ENCODE data around the gene MYO1A.

MYO1A gene

GRCh38 chr12:57000393-57000792 lies 49.5 kb downstream of the MYO1A start:
- Histone ChIP-seq H3K27ac (ENCODE audit: low read length) (no peak overlapping the region), H3K36me3 (replicated peaks; ENCODE audit: low read depth, low read length) (peaks cover 30% of the 10 kb centered on the region), H3K4me1 (ENCODE audit: low read length) (peaks cover 38% of the 10 kb centered on the region), H3K27me3 (ENCODE audit: low read depth, low read length) (no peaks in the 10 kb centered on the region), H3K9me3 (ENCODE audit: insufficient read depth, low read length) (no peaks in the 10 kb centered on the region), H2AFZ (ENCODE audit: low read depth, low read length) (no peak overlapping the region), H3K4me3 (ENCODE audit: low read length) (no peak overlapping the region), H3K9ac (ENCODE audit: low read length) (no peak overlapping the region), H3K4me2 (ENCODE audit: low read length) (no peak overlapping the region; the same call in 1 of the 2 replicates), H4K20me1 (ENCODE audit: insufficient read depth, low read length) (peaks cover 18% of the 10 kb centered on the region; the same call in 1 of the 2 replicates), H3K79me2 (ENCODE audit: low read length) (peaks cover 61% of the 10 kb centered on the region)
- TF ChIP-seq EZH2phosphoT487 (IDR thresholded peaks at IDR 0.05; ENCODE audit: low read depth), result no peak
- no peak for TF ChIP-seq CTCF (IDR thresholded peaks at IDR 0.05; ENCODE audit: low read depth, low read length)

- Histone ChIP-seq H3K79me2 (ENCODE audit: low read length) (peaks cover 52% of the 10 kb centered on the region), H3K4me3 (ENCODE audit: low read length) (peak overlapping the region; percentile 22; the same call in 1 of the 2 replicates), H3K36me3 (replicated peaks; ENCODE audit: low read depth, low read length) (peaks cover 27% of the 10 kb centered on the region), H3K27me3 (ENCODE audit: low read depth, low read length) (no peaks in the 10 kb centered on the region), H3K4me1 (ENCODE audit: low read length) (peaks cover 31% of the 10 kb centered on the region), H3K4me2 (ENCODE audit: low read length) (peak overlapping the region; percentile 57), H3K9me3 (ENCODE audit: insufficient read depth, low read length) (no peaks in the 10 kb centered on the region), H2AFZ (ENCODE audit: low read depth, low read length) (no peak overlapping the region), H3K9ac (ENCODE audit: low read length) (peak overlapping the region; percentile 27; the same call in 1 of the 2 replicates), H4K20me1 (ENCODE audit: insufficient read depth, low read length) (peaks cover 15% of the 10 kb centered on the region; the same call in 1 of the 2 replicates), H3K27ac (ENCODE audit: low read length) (peak overlapping the region; percentile 57)
- TF ChIP-seq CTCF (IDR thresholded peaks at IDR 0.05; ENCODE audit: low read depth, low read length) (no peak), EZH2phosphoT487 (IDR thresholded peaks at IDR 0.05; ENCODE audit: low read depth) (no peak)
These were observed 50.5 kb downstream of the MYO1A start for GRCh38 chr12:56999456-56999855.

DNA sequence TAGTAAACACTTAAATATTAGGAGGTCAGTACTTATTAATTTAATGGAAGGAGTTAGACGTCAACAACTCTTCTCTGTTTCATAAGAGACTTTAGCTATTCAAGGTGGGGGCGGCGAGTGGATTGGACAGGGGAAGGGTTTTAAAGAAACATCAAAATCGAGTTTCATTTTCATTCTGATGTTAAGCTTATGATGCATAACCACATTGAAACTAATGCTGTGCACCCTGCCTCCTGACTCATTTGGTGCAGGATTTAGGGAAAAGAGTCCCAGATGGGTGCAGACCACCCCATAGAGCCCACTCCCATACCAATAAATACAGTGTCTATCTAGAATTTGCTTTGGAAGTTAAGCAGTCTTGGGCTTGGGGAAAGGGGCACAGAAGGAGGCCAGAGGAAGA lies 50.9 kb downstream of the MYO1A start:
- H3K4me2 ChIP-seq (ENCODE audit: low read length), result peak overlapping the region; percentile 57
- peaks cover 15% of the 10 kb centered on the region; the same call in 1 of the 2 replicates for H4K20me1 ChIP-seq (ENCODE audit: insufficient read depth, low read length)
- peaks cover 47% of the 10 kb centered on the region for H3K79me2 ChIP-seq (ENCODE audit: low read length)
- H2AFZ ChIP-seq (ENCODE audit: low read depth, low read length), result no peak overlapping the region
- H3K9me3 ChIP-seq (ENCODE audit: insufficient read depth, low read length), result no peaks in the 10 kb centered on the region
- peaks cover 31% of the 10 kb centered on the region for H3K4me1 ChIP-seq (ENCODE audit: low read length)
- no peaks in the 10 kb centered on the region for H3K27me3 ChIP-seq (ENCODE audit: low read depth, low read length)
- peak overlapping the region; percentile 27; the same call in 1 of the 2 replicates for H3K9ac ChIP-seq (ENCODE audit: low read length)
- H3K36me3 ChIP-seq (replicated peaks; ENCODE audit: low read depth, low read length), result peaks cover 25% of the 10 kb centered on the region
- peak overlapping the region; percentile 42 for H3K4me3 ChIP-seq (ENCODE audit: low read length)
- H3K27ac ChIP-seq (ENCODE audit: low read length), result peak overlapping the region; percentile 57
- no peak for TF ChIP-seq EZH2phosphoT487 (IDR thresholded peaks at IDR 0.05; ENCODE audit: low read depth)

DNA sequence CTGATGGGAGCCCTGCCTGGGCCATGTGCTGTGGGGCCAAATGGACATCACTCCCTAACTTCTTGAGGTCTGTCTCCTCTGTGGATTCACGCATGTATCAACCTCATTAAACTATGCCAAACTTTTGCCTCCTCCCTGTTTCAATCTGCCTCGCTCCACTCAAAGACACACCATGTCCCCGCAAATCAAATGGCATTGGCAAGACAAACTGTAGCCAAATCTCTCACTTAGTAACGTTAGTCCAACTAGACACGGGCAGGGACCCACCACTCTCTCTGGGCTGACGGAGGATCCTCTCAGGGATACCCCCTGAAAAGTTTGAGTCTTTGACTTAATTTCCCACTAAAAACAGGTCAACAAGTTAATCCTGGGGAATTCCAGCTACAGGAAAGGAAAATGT lies 51.6 kb downstream of the MYO1A start:
- Histone ChIP-seq H2AFZ (ENCODE audit: low read depth, low read length) (no peak overlapping the region), H3K4me1 (ENCODE audit: low read length) (peaks cover 31% of the 10 kb centered on the region), H3K27ac (ENCODE audit: low read length) (peak overlapping the region; percentile 36), H3K9me3 (ENCODE audit: insufficient read depth, low read length) (no peaks in the 10 kb centered on the region), H3K36me3 (replicated peaks; ENCODE audit: low read depth, low read length) (peaks cover 19% of the 10 kb centered on the region), H3K9ac (ENCODE audit: low read length) (peak overlapping the region; percentile 4; the same call in 1 of the 2 replicates), H3K27me3 (ENCODE audit: low read depth, low read length) (no peaks in the 10 kb centered on the region), H3K4me3 (ENCODE audit: low read length) (peak overlapping the region; percentile 42), H4K20me1 (ENCODE audit: insufficient read depth, low read length) (peaks cover 15% of the 10 kb centered on the region; the same call in 1 of the 2 replicates), H3K4me2 (ENCODE audit: low read length) (peak overlapping the region; percentile 57), H3K79me2 (ENCODE audit: low read length) (peaks cover 44% of the 10 kb centered on the region)
- TF ChIP-seq EZH2phosphoT487 (IDR thresholded peaks at IDR 0.05; ENCODE audit: low read depth) (no peak), CTCF (IDR thresholded peaks at IDR 0.05; ENCODE audit: low read depth, low read length) (no peak)
